Activated naive CD8-positive, alpha-beta T cell treated with anti-CD3 and anti-CD28 coated beads for 36 hours (primary cell): ENCODE measurements around the gene ORC3. TPM values are rescaled to one million over a fixed set of nuclear protein-coding genes. Genes with fewer than 3 reads are reported as not detected.
"Not testable (repeated sequence)": the region's sequence is repeated elsewhere in the genome, so short reads cannot be mapped to it uniquely, and the experiment has no call there.

ENCODE experiments used
- DNase-seq: peaks from one replicate; pipeline ENCODE4 v3.0.0; 2021
- H3K27ac Mint-ChIP-seq: one replicate; pipeline ENCODE4 v1.8.0; 2022; ENCODE audit warnings: mild to moderate bottlenecking, moderate library complexity, mixed read lengths
- H3K27me3 Mint-ChIP-seq: one replicate; pipeline ENCODE4 v1.8.0; 2022; ENCODE audit warnings: mild to moderate bottlenecking, mixed read lengths
- H3K36me3 Mint-ChIP-seq: one replicate; pipeline ENCODE4 v1.8.0; 2021; ENCODE audit warnings: mild to moderate bottlenecking, mixed read lengths
- H3K4me1 Mint-ChIP-seq: one replicate; pipeline ENCODE4 v1.8.0; 2021; ENCODE audit warnings: mixed read lengths
- H3K4me3 Mint-ChIP-seq: one replicate; pipeline ENCODE4 v1.8.0; 2022; ENCODE audit warnings: mild to moderate bottlenecking, moderate library complexity, mixed read lengths
- H3K9me3 Mint-ChIP-seq: one replicate; pipeline ENCODE4 v1.8.0; 2022; ENCODE audit warnings: mixed read lengths
- total RNA-seq, 2 experiments: library from RNA; stranded (reverse); gene quantifications; one replicate each; pipeline ENCODE4 v1.2.3, GENCODE V29; 2021

Gene ORC3
- total RNA-seq, 2 experiments from 2014 or later: 35.4 to 37.4 TPM

GRCh38 chr6:87706187-87706966, 116.4 kb downstream of the ORC3 start:
- no peaks in the 10 kb centered on the region for H3K27me3 Mint-ChIP-seq
- no peak overlapping the region for H3K27ac Mint-ChIP-seq
- no peaks in the 10 kb centered on the region for H3K36me3 Mint-ChIP-seq
- no peak for DNase-seq
- H3K9me3 Mint-ChIP-seq: no peaks in the 10 kb centered on the region
- no peak overlapping the region for H3K4me3 Mint-ChIP-seq
- H3K4me1 Mint-ChIP-seq: peaks cover 13% of the 10 kb centered on the region

- H3K36me3 Mint-ChIP-seq, H3K27ac Mint-ChIP-seq, H3K27me3 Mint-ChIP-seq, DNase-seq, H3K9me3 Mint-ChIP-seq, H3K4me1 Mint-ChIP-seq, H3K4me3 Mint-ChIP-seq: not testable (repeated sequence)
Measured at GRCh38 chr6:87708581-87709427, 118.9 kb downstream of the ORC3 start.

GRCh38 chr6:87710090-87710489, 120.2 kb downstream of the ORC3 start:
- no peaks in the 10 kb centered on the region for H3K36me3 Mint-ChIP-seq
- H3K27me3 Mint-ChIP-seq: no peaks in the 10 kb centered on the region
- DNase-seq: no peak
- no peaks in the 10 kb centered on the region for H3K9me3 Mint-ChIP-seq
- no peak overlapping the region for H3K4me3 Mint-ChIP-seq
- no peak overlapping the region for H3K27ac Mint-ChIP-seq
- H3K4me1 Mint-ChIP-seq: peaks cover 10% of the 10 kb centered on the region

GRCh38 chr6:87712713-87713112, 122.8 kb downstream of the ORC3 start:
- DNase-seq, H3K36me3 Mint-ChIP-seq, H3K27me3 Mint-ChIP-seq, H3K27ac Mint-ChIP-seq, H3K4me3 Mint-ChIP-seq, H3K4me1 Mint-ChIP-seq, H3K9me3 Mint-ChIP-seq: not testable (repeated sequence)

- no peaks in the 10 kb centered on the region for H3K36me3 Mint-ChIP-seq
- no peak for DNase-seq
- no peaks in the 10 kb centered on the region for H3K27me3 Mint-ChIP-seq
- peaks cover 5% of the 10 kb centered on the region for H3K4me1 Mint-ChIP-seq
- H3K9me3 Mint-ChIP-seq: no peaks in the 10 kb centered on the region
- no peak overlapping the region for H3K27ac Mint-ChIP-seq
- no peak overlapping the region for H3K4me3 Mint-ChIP-seq
Measured at GRCh38 chr6:87714093-87714842, 124.3 kb downstream of the ORC3 start.

Other genes with a start within 250 kb of the ORC3 start
- gene C6orf163, start 245.3 kb upstream of the ORC3 start, total RNA-seq: 1 to 10 TPM in 1 of 2 experiments, under 1 TPM in 1; 0.98 to 1.5 TPM
- gene CFAP206, start 182.2 kb upstream of the ORC3 start, total RNA-seq: not detected
- 1 to 10 TPM; 7.9 to 8.6 TPM for gene SLC35A1, start 117.2 kb upstream of the ORC3 start, total RNA-seq
- gene RARS2, start 148 bp upstream of the ORC3 start, total RNA-seq: 10 to 100 TPM; 19.5 to 21.8 TPM
- 10 to 100 TPM; 47.5 to 48.7 TPM for gene AKIRIN2, start 112.1 kb downstream of the ORC3 start, total RNA-seq